ENCODE results near the gene SPIRE1. TPM values are rescaled to one million over a fixed set of nuclear protein-coding genes. Genes with fewer than 3 reads are reported as not detected.

The SPIRE1 gene
- total and polyA plus RNA-seq, 2 of the 4 experiments (the other 2 are of a cell fraction): 11.6 to 31.4 TPM

- Histone ChIP-seq H3K79me1 (ENCODE audit: low read depth in 1 of 2, low read length in 2 of 2) (peaks cover 24 to 45% of the 10 kb centered on the region in 2 experiments), H3K36me3 (ENCODE audit: control insufficient read depth, insufficient read depth, low read length) (no peaks in the 10 kb centered on the region), H3K23ac (ENCODE audit: low read depth, low read length) (no peak overlapping the region), H4K5ac (ENCODE audit: low read depth, low read length) (no peak overlapping the region), H4K8ac (ENCODE audit: low read depth in 2 of 2, low read length in 2 of 2) (no peak overlapping the region), H2AK9ac (replicated peaks; ENCODE audit: low read depth, low read length, poor library complexity) (no peak overlapping the region), H3K4me3 (ENCODE audit: insufficient read depth, low read depth, low read length) (no peak overlapping the region), H3K27me3 (ENCODE audit: control insufficient read depth, insufficient read depth, low read length) (no peaks in the 10 kb centered on the region), H2AFZ (replicated peaks; ENCODE audit: low read length, poor library complexity) (no peak overlapping the region), H3K9ac (ENCODE audit: low read depth, low read length) (no peak overlapping the region), H3K4ac (ENCODE audit: low read depth, low read length) (no peak overlapping the region), H4K20me1 (ENCODE audit: insufficient read depth, low read length) (peaks cover 3% of the 10 kb centered on the region; the same call in 1 of the 2 replicates), H3K9me1 (ENCODE audit: insufficient read depth, low read length) (peaks cover 10% of the 10 kb centered on the region), H3K56ac (ENCODE audit: extremely low read depth, insufficient read depth, low read length) (no peak overlapping the region), H2AK5ac (ENCODE audit: low read depth, low read length) (no peak overlapping the region), H3K14ac (replicated peaks; ENCODE audit: low read depth, low read length) (no peak overlapping the region), H3K4me2 (ENCODE audit: low read depth, low read length) (no peak overlapping the region), H2BK5ac (ENCODE audit: low read depth, low read length, poor library complexity, severe bottlenecking) (no peak overlapping the region), H2BK20ac (ENCODE audit: low read depth, low read length) (no peak overlapping the region), H4K91ac (ENCODE audit: insufficient read depth, low read depth, low read length) (no peak overlapping the region), H3K27ac (ENCODE audit: insufficient read depth, low read length) (no peak overlapping the region), H3K4me1 (ENCODE audit: control insufficient read depth, insufficient read depth, low read length) (peaks cover 5% of the 10 kb centered on the region), H2BK15ac (ENCODE audit: low read depth, low read length) (no peak overlapping the region), H2BK120ac (ENCODE audit: low read depth, low read length) (no peak overlapping the region), H3K9me3 (ENCODE audit: control insufficient read depth, insufficient read depth, low read length) (no peaks in the 10 kb centered on the region), H3K18ac (ENCODE audit: low read depth, low read length) (no peak overlapping the region)
- no peak for TF ChIP-seq BHLHE40 (IDR thresholded peaks at IDR 0.05; ENCODE audit: low read depth, low read length)
- no peak for TF ChIP-seq MXI1 (IDR thresholded peaks at IDR 0.05; ENCODE audit: borderline replicate concordance, low read depth, low read length)
- TF ChIP-seq FOS (IDR thresholded peaks at IDR 0.05; ENCODE audit: low read depth, low read length): no peak
- no peak for TF ChIP-seq CEBPB (IDR thresholded peaks at IDR 0.05; ENCODE audit: low read depth, low read length)
- in situ Hi-C loops (cut with MboI; ENCODE audit: low sequenced_read_pairs) (no loop called here), intact Hi-C loops (cut with micrococcal nuclease) (no loop called here), dilution Hi-C loops (cut with HindIII; ENCODE audit: low sequenced_read_pairs, unreplicated experiment) (no loop called here)
- ATAC-seq (ENCODE audit: low read depth) (no peak), DNase-seq (no peak)
- no CpG with 5 or more reads among the region's 5 CpGs for whole genome bisulfite sequencing, 2 experiments (ENCODE audit: extremely low coverage in 2 of 2, insufficient read length in 1 of 2)
- no TSS peak for BruUV-seq (replicated peaks)
- ChIA-PET CTCF (no interaction called here), POLR2A (ENCODE audit: unreplicated experiment) (no interaction called here)
Observed at GRCh38 chr18:12592597-12593127, 65.2 kb downstream of the SPIRE1 start.

All from IMR-90 (cell line).